ENCODE results near the gene UBE2G2. TPM values are rescaled to one million over a fixed set of nuclear protein-coding genes. Genes with fewer than 3 reads are reported as not detected.

Gene UBE2G2
- total and polyA plus RNA-seq, 2 donors (not counting 3 experiments of a cell fraction or from before 2014, with no cell fraction given) = 95.0 to 114 TPM

GRCh38 chr21:44819283-44820243 lies 17.9 kb upstream of the UBE2G2 start:
- dilution Hi-C loops (cut with MboI; ENCODE audit: extremely low pct_ligation_motif_present, low sequenced_read_pairs) = no loop called here
- no TSS peak for BruUV-seq (replicated peaks)
- TF ChIP-seq EZH2 (IDR thresholded peaks at IDR 0.05; ENCODE audit: borderline replicate concordance, low read depth, low read length, severe bottlenecking) (no peak), JUN (IDR thresholded peaks at IDR 0.05; ENCODE audit: borderline replicate concordance, insufficient read depth, insufficient read length, low read depth) (no peak), GATA2 (IDR thresholded peaks at IDR 0.05; ENCODE audit: insufficient read depth, insufficient read length, low read depth, low read length) (no peak), MAX (IDR thresholded peaks at IDR 0.05; ENCODE audit: insufficient read depth, insufficient read length) (no peak), FOS (IDR thresholded peaks at IDR 0.05; ENCODE audit: borderline replicate concordance, insufficient read depth, low read length) (no peak), CTCF (IDR thresholded peaks at IDR 0.05; ENCODE audit: extremely low read depth in 1 of 2, insufficient read depth in 1 of 2, low read depth in 1 of 2, low read length in 2 of 2) (no peak)
- Histone ChIP-seq H3K79me2 (ENCODE audit: control insufficient read depth, insufficient read depth, low read length) (peaks cover 28% of the 10 kb centered on the region), H3K9ac (replicated peaks; ENCODE audit: extremely low read depth, insufficient read depth, low read length) (no peak overlapping the region), H2AFZ (ENCODE audit: low read depth, low read length) (no peak overlapping the region), H3K4me3 (replicated peaks in 1 of 3; ENCODE audit: insufficient read depth in 1 of 3, low read depth in 1 of 3, low read length in 3 of 3) (no peak overlapping the region), H3K27me3 (ENCODE audit: control insufficient read depth in 2 of 2, insufficient read depth in 2 of 2, low read length in 2 of 2) (no peaks in the 10 kb centered on the region), H3K9me1 (replicated peaks; ENCODE audit: control insufficient read depth, extremely low read depth, insufficient read depth, low read length) (no peaks in the 10 kb centered on the region), H4K20me1 (replicated peaks; ENCODE audit: control insufficient read depth, extremely low read depth, insufficient read depth, low read length) (no peaks in the 10 kb centered on the region), H3K27ac (ENCODE audit: insufficient read depth, low read depth, low read length) (no peak overlapping the region), H3K4me2 (ENCODE audit: insufficient read depth, low read length) (no peak overlapping the region), H3K9me3 (replicated peaks; ENCODE audit: control insufficient read depth, insufficient read depth, low read length) (peaks cover 2% of the 10 kb centered on the region), H3K36me3 (ENCODE audit: control insufficient read depth in 2 of 2, extremely low read depth in 1 of 2, insufficient read depth in 2 of 2, low read length in 2 of 2) (peaks cover 0 to 3% of the 10 kb centered on the region in 2 experiments), H3K4me1 (ENCODE audit: control insufficient read depth, extremely low read depth, insufficient read depth, low read length) (peaks cover 4% of the 10 kb centered on the region)
- ChIA-PET CTCF (no interaction called here), POLR2A (no interaction called here)
- intact Hi-C loops (cut with micrococcal nuclease) = no loop called here
- DNase-seq (ENCODE audit: low read depth, low spot score) (no peak), FAIRE-seq (no peak)
